MCF 10A (cell line): ENCODE data around the gene CCDC88C. TPM values are rescaled to one million over a fixed set of nuclear protein-coding genes. Genes with fewer than 3 reads are reported as not detected.

Source experiments
- BruUV-seq: library from RNA; stranded (reverse); fragments of 400-500 nt; replicated peaks from 2 replicates; lab custom pipeline; 2021; lab: Mats Ljungman, UMichigan
- CTCF ChIA-PET: fragments of 300-600 bp; sonication (Branson Sonifier 250); formaldehyde crosslinking; extraction: SDS; loops from one replicate; lab custom pipeline; 2021; ENCODE audit warnings: antibody characterized with exemption, inconsistent platforms; lab: Yijun Ruan, JAX
- POLR2A ChIA-PET: fragments of 300-600, 350-650 bp; sonication (Branson Sonifier 250); formaldehyde crosslinking; extraction: SDS; loops from one replicate; lab custom pipeline; 2020; ENCODE audit warnings: antibody characterized with exemption, inconsistent platforms; lab: Yijun Ruan, JAX
- DNase-seq: peaks from one replicate; pipeline ENCODE4 v3.0.0-alpha.2; 2018; ENCODE audit not compliant: unreplicated experiment
- H3K27ac Mint-ChIP-seq: one replicate; pipeline ENCODE4 v1.8.0; 2022; ENCODE audit warnings: mild to moderate bottlenecking, low read depth, mixed read lengths; ENCODE audit not compliant: unreplicated experiment
- H3K27me3 Mint-ChIP-seq: one replicate; pipeline ENCODE4 v1.8.0; 2022; ENCODE audit warnings: mixed read lengths; ENCODE audit not compliant: insufficient read depth, unreplicated experiment
- H3K36me3 Mint-ChIP-seq: one replicate; pipeline ENCODE4 v1.8.0; 2022; ENCODE audit warnings: mild to moderate bottlenecking, moderate library complexity, mixed read lengths; ENCODE audit not compliant: insufficient read depth, unreplicated experiment
- H3K4me1 Mint-ChIP-seq: one replicate; pipeline ENCODE4 v1.8.0; 2022; ENCODE audit warnings: mixed read lengths; ENCODE audit not compliant: insufficient read depth, unreplicated experiment
- H3K4me3 Mint-ChIP-seq: one replicate; pipeline ENCODE4 v1.8.0; 2022; ENCODE audit warnings: mild to moderate bottlenecking, moderate library complexity, mixed read lengths; ENCODE audit not compliant: unreplicated experiment
- H3K9me3 Mint-ChIP-seq: one replicate; pipeline ENCODE4 v1.8.0; 2022; ENCODE audit warnings: mixed read lengths; ENCODE audit not compliant: unreplicated experiment
- intact Hi-C: fragments of 100-400 bp; cut with micrococcal nuclease; formaldehyde crosslinking; loops from 2 replicates; pipeline ENCODE4 v1.14.1; 2022
- total RNA-seq: library from RNA; stranded (reverse); gene quantifications from 2 replicates; pipeline ENCODE4 v1.2.3, GENCODE V29; 2022
- TF ChIP-seq, protein P1 (sequence below): fragments of 200-600 bp; IDR thresholded peaks from one replicate; pipeline ENCODE4 v1.8.0; 2022; ENCODE audit warnings: antibody characterized with exemption, mild to moderate bottlenecking; ENCODE audit not compliant: unreplicated experiment

Gene CCDC88C
- total RNA-seq, 1 experiment from 2014 or later = 19.7 TPM

DNA sequence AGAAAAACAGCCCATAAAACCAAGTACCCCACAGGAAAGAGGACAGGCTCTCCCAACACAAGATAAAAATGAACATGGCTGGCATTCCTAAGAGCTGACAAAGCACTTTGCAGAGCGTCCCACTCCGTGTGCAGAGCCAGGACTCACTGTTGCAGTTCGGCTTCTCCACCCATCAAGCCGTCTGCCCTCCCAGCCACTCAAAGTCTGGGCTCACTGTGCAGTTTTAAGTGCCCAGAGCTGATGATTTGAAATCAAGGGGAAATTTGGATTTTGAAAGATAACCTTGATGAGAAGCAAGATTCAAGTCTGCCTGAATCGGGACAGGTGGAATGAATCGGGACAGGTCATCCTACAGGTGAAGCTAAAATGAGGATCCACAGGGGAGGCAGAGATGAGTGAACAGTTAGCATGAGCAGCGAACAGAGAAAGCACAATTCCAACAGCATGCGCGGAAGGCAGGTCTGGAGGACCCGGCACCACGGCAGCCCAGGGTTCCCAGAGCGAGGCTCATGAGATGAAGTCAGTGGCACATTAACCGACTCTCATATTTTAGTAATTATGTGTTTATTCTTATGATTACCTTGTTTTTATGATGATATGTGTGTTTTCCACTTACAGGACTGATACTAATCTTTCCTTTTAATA lies 133.4 kb downstream of the CCDC88C start:
- no peaks in the 10 kb centered on the region for H3K27me3 Mint-ChIP-seq
- peaks cover 29% of the 10 kb centered on the region for H3K4me1 Mint-ChIP-seq
- TF ChIP-seq, protein P1, sequence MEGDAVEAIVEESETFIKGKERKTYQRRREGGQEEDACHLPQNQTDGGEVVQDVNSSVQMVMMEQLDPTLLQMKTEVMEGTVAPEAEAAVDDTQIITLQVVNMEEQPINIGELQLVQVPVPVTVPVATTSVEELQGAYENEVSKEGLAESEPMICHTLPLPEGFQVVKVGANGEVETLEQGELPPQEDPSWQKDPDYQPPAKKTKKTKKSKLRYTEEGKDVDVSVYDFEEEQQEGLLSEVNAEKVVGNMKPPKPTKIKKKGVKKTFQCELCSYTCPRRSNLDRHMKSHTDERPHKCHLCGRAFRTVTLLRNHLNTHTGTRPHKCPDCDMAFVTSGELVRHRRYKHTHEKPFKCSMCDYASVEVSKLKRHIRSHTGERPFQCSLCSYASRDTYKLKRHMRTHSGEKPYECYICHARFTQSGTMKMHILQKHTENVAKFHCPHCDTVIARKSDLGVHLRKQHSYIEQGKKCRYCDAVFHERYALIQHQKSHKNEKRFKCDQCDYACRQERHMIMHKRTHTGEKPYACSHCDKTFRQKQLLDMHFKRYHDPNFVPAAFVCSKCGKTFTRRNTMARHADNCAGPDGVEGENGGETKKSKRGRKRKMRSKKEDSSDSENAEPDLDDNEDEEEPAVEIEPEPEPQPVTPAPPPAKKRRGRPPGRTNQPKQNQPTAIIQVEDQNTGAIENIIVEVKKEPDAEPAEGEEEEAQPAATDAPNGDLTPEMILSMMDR = no peak
- no TSS peak for BruUV-seq
- ChIA-PET CTCF (interaction anchor here (0.5 to 9.2 kb wide), 8 partner anchors 8 to 322 kb away, joined by 3 to 195 read pairs (median 4); no protein-coding TSS in a partner anchor), POLR2A (interaction anchor here (0.7 to 1.1 kb wide), 3 partner anchors 107 to 1021 kb away, joined by 3 read pairs; no protein-coding TSS in a partner anchor)
- H3K4me3 Mint-ChIP-seq = no peak overlapping the region
- peak; percentile 49 for DNase-seq
- peak overlapping the region; percentile 49 for H3K27ac Mint-ChIP-seq
- intact Hi-C loops = no loop called here
- peaks cover 40% of the 10 kb centered on the region for H3K36me3 Mint-ChIP-seq
- peaks cover 7% of the 10 kb centered on the region for H3K9me3 Mint-ChIP-seq

DNA sequence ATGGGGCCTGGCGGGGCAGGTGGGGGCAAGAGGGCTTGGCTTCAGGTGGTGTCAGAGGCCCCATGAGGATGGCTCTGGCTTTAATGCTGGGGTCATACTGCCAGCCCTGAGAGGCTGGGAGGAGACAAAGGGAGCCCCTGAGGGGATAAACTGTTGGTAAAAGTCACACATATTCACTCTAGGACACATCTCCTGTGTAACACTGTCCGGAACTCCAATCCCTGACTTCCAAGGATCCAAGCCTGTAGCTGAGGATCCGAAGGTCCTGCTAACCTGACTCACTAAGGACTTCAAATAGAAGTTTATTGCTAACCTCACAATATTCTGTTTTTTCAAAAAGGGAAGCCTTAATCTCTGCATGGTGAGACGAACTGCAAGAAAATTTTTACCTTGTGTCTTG lies 134.0 kb downstream of the CCDC88C start:
- BruUV-seq = no TSS peak
- POLR2A ChIA-PET = interaction anchor here (0.7 to 1.1 kb wide), 2 partner anchors 225 to 1020 kb away, joined by 3 read pairs; no protein-coding TSS in a partner anchor
- H3K9me3 Mint-ChIP-seq = peaks cover 7% of the 10 kb centered on the region
- no peak for DNase-seq
- intact Hi-C loops = no loop called here
- peak overlapping the region; percentile 49 for H3K27ac Mint-ChIP-seq
- peaks cover 40% of the 10 kb centered on the region for H3K36me3 Mint-ChIP-seq
- no peaks in the 10 kb centered on the region for H3K27me3 Mint-ChIP-seq
- no peak overlapping the region for H3K4me3 Mint-ChIP-seq
- CTCF ChIA-PET = interaction anchor here (0.6 to 9.2 kb wide), 5 partner anchors 9 to 285 kb away, joined by 3 to 195 read pairs (median 5); no protein-coding TSS in a partner anchor
- TF ChIP-seq, protein P1 = no peak
- H3K4me1 Mint-ChIP-seq = peaks cover 29% of the 10 kb centered on the region

DNA sequence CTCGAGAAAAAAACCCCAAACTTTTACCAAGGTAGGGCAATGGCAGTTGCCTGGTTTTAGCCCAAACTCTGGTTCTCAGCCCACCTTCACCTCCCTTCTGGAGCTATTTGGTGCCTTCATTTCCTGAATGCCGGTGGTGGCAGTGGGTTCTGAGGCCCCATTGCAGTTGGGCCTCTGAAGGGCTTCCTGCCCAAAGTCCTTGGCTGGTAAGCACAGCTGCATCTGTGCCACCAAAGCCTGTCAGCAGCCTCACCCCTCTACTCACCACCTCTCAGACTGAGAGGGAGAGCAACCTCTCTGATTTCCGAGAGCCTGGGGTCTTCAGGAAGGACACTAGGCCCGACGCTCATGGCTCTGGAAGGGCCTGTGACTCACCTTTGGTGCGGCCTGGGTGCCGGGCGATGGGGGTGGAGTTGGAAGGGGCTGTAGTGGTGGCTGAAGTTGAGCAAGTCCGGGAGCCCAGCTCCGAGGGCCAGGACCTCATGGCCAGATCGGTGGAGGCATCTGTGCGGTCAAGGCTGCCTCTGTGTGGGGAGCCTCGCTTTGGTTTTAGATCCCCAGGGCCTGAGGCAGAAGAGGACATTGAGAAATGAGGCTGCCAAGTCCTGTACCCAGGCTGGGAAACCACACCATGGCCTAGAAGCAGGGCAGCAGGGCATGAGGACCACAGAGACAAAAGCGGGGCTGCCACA lies 134.5 kb downstream of the CCDC88C start:
- TF ChIP-seq, protein P1 = no peak
- Mint-ChIP-seq H3K36me3 (peaks cover 40% of the 10 kb centered on the region), H3K9me3 (peaks cover 7% of the 10 kb centered on the region), H3K4me1 (peaks cover 29% of the 10 kb centered on the region), H3K27ac (peak overlapping the region; percentile 49), H3K27me3 (no peaks in the 10 kb centered on the region), H3K4me3 (no peak overlapping the region)
- CTCF ChIA-PET = interaction anchor here (0.6 to 9.2 kb wide), 3 partner anchors 9 to 108 kb away, joined by 3 to 195 read pairs (median 4); no protein-coding TSS in a partner anchor
- intact Hi-C loops = no loop called here
- no TSS peak for BruUV-seq
- POLR2A ChIA-PET = interaction anchor here (1.1 kb wide), 1 partner anchor 226 kb away, joined by 3 read pairs; no protein-coding TSS in a partner anchor
- no peak for DNase-seq

DNA sequence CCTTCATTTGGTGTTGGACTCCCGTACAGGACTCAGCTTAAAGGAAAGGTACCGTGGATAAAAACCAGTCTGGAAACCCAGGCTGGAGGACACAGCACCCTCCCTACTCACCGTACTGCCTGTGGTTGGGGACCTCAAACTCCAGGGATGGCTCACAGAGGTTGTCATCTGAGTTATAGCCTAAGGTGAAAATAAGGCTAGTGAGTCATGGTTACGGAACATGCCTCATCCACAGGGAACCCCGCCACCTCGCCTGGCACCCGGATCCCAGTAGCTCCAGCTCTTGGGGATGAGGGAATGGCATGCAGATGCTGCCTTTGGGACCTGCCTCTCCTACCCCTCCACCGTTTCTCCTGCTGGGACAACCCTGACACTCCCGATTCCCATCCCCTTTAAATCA lies 136.3 kb downstream of the CCDC88C start:
- peaks cover 26% of the 10 kb centered on the region for H3K4me1 Mint-ChIP-seq
- no TSS peak for BruUV-seq
- H3K4me3 Mint-ChIP-seq = no peak overlapping the region
- intact Hi-C loops = no loop called here
- no peaks in the 10 kb centered on the region for H3K27me3 Mint-ChIP-seq
- peak; percentile 66 for DNase-seq
- CTCF ChIA-PET = interaction anchor here (0.6 to 1.6 kb wide), 7 partner anchors 8 to 379 kb away, joined by 3 to 10 read pairs (median 3); no protein-coding TSS in a partner anchor
- TF ChIP-seq, protein P1 = no peak
- H3K27ac Mint-ChIP-seq = no peak overlapping the region
- H3K9me3 Mint-ChIP-seq = peaks cover 7% of the 10 kb centered on the region
- POLR2A ChIA-PET = interaction anchor here (0.6 to 1.7 kb wide), 4 partner anchors 10 to 1274 kb away, joined by 3 to 4 read pairs (median 3); no protein-coding TSS in a partner anchor
- H3K36me3 Mint-ChIP-seq = peaks cover 51% of the 10 kb centered on the region
